T-helper 22 cell (primary cell): ENCODE results near the gene ITGA7.

Experiments
- DNase-seq: peaks from one replicate; pipeline ENCODE4 v3.0.0-alpha.2; 2020; ENCODE audit warnings: low read depth

The ITGA7 gene, protein sequence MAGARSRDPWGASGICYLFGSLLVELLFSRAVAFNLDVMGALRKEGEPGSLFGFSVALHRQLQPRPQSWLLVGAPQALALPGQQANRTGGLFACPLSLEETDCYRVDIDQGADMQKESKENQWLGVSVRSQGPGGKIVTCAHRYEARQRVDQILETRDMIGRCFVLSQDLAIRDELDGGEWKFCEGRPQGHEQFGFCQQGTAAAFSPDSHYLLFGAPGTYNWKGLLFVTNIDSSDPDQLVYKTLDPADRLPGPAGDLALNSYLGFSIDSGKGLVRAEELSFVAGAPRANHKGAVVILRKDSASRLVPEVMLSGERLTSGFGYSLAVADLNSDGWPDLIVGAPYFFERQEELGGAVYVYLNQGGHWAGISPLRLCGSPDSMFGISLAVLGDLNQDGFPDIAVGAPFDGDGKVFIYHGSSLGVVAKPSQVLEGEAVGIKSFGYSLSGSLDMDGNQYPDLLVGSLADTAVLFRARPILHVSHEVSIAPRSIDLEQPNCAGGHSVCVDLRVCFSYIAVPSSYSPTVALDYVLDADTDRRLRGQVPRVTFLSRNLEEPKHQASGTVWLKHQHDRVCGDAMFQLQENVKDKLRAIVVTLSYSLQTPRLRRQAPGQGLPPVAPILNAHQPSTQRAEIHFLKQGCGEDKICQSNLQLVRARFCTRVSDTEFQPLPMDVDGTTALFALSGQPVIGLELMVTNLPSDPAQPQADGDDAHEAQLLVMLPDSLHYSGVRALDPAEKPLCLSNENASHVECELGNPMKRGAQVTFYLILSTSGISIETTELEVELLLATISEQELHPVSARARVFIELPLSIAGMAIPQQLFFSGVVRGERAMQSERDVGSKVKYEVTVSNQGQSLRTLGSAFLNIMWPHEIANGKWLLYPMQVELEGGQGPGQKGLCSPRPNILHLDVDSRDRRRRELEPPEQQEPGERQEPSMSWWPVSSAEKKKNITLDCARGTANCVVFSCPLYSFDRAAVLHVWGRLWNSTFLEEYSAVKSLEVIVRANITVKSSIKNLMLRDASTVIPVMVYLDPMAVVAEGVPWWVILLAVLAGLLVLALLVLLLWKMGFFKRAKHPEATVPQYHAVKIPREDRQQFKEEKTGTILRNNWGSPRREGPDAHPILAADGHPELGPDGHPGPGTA

DNA sequence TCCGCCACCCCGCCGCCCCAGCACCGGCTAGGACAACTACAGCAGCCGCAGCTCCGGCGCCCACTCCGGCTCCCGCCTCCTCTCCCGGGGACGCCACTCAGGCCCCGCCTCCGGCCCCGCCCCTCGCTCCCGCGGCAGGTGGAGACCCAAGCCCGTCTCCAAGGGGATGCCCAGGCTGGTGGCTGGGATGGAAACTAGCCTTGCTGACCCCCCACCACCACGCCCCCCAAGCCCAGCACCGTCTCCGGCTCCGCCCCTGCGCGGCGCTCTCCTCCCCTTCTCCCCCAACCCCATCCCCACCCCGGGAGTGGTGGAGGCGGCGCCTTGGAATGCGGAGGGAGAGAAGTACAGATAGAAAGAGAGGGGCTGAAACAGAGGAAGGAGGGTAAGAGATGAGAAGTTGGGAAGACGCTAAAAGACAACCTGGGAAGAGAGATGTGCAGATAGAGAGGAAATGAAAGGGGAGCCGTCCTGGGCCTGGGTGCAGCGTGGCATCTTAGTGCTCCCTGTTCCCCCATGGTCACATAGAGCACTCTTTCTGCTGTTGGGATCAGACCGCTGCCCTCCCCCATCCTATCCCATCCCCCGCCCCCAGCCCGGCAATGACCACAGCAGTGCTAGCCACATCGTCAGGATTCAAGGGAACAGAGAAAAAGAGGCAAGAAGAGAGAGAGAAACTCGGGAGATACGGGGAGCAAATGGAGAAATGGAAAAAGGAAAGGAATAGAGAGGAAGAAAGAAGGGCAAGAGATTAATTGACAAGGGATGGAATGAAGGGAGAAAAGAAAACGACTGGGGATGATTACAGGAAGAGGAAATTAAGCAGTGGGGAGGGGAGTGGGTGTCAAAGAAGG lies at the start of gene ITGA7:
Gene ITGA7 (minus strand): TSS at position 64 of the 854 bp plus-strand sequence. CDS start 222 bp downstream, outside the sequence.
- peak; percentile 54 for DNase-seq

DNA sequence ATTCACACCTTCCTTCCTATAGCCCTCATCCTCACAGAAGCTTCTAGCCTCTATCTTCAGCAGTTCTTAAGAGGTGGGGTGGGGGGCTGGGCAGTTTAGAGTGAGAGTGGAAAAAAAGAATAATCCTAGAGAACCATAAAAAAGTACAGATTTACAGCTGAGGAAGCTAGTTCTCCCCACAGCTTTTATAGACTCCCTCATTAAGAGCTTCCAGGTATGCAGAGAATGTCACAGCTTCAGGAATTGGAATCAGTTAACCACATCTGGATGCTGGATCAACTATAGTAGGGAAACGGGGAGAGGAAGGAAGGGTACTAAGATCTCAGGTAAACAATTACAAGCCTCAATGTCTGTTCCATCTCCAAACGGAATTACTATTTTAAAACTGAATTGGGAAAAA lies 47.5 kb upstream of the ITGA7 start:
- no peak for DNase-seq

DNA sequence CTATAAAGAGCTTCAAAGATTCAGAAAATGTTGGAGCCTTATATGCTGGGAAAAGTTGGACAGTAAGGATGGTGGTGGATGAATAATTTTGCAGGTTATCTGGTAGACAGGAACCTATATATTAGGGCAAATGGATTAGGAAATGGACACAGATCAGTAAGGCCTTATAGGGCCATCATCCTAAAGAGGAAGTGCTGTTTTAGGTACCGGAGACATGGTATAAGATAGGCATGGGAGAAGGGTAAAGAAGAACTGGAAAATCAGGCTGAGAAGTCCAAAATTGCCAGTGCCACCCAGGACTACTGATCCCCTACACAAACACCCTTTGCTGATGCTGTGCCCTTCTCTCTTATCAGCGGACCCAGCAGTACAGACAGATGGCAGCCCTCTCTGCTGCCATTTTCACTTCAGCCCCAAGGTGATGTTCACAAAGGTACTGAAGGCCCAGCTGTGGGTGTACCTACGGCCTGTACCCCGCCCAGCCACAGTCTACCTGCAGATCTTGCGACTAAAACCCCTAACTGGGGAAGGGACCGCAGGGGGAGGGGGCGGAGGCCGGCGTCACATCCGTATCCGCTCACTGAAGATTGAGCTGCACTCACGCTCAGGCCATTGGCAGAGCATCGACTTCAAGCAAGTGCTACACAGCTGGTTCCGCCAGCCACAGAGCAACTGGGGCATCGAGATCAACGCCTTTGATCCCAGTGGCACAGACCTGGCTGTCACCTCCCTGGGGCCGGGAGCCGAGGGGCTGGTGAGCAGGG lies 40.7 kb upstream of the ITGA7 start:
- no peak for DNase-seq

DNA sequence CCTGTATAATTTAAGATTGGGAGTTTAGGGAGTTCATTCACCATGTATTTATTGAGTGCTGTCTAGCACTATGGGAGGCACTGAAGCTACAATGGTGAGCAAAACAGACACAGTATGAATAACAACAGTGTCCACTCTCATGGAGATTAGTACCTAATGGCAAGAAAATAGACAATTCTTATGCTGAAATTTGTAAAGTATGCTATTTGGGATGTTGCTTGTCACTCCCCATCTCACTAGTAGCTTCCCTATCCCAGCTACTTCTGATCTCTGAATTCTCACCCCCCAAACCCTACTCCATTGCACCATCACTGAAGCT lies 39.2 kb upstream of the ITGA7 start:
- no peak for DNase-seq

DNA sequence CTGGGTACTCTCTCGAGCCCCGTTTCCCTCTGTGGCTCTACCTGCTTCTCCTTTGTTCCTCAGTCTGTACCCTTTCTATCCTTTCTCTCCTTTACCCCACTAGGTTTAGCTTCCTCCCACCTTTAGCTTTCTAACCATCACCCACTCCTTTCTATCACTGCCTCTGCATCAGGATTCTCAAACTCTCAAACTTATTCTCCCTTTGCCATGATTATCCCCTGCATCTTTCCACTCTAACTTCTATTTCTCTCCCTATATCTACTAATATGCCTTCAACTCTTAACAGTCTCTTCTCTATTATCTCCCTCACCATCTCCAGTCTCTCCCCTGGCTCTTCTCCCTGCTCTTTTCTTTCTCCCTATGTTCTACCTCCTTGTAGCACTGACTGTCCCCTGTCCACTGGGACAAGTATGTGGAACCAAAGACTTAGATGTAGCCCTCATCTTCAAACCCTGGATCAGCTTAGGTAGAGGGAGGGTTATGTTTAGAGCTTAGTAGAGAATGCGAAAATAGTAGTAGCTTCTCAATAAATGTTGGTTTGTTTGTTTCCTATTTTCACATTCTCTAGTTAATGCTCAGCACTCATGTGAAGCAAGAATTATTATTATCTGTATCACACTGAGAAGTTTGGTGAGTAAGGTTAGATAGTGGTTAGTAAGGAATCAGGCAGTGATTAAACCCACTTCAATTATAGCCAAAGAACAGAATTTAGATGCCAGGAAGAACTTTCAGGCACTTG lies 38.6 kb upstream of the ITGA7 start:
- DNase-seq: no peak

DNA sequence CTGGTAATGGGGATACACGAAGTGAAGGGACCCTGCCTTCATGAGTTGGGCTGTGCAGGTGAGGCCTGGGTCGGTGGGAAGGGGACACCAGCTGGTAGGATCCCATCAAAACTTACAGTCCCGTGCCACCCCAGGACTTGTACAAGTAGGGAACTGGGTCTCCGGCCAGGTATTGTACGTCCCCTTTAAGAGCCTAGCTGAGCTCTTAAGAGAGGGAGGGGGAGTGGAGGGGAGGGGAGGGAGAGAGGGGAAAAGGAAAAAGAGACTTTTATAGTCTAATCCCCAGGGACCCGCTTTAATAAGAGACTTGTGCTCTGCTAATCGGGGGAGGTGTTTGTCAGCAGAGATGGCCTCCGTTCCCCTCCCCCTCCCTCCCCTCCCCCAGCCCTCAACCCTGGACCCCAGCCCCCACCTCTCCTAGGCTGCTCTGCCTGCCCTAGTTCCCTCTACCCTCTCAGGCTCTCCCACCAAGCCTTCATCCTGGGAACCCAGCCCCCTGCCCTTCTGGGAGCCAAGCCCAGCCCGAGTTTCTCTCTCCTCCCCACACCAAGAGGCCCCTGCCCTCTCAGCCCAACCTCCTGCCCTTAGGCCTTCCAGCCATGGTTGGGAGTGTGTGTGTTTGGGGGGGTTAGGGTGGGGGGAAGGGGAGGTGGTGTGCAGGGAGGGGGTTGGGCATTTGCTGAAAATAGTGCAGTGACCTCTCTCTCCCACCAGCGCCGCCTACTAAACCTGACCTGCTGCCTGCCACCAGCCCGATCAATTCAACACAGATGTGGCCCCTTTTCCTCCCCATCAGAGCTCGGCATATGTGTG lies 37.9 kb upstream of the ITGA7 start:
- no peak for DNase-seq

DNA sequence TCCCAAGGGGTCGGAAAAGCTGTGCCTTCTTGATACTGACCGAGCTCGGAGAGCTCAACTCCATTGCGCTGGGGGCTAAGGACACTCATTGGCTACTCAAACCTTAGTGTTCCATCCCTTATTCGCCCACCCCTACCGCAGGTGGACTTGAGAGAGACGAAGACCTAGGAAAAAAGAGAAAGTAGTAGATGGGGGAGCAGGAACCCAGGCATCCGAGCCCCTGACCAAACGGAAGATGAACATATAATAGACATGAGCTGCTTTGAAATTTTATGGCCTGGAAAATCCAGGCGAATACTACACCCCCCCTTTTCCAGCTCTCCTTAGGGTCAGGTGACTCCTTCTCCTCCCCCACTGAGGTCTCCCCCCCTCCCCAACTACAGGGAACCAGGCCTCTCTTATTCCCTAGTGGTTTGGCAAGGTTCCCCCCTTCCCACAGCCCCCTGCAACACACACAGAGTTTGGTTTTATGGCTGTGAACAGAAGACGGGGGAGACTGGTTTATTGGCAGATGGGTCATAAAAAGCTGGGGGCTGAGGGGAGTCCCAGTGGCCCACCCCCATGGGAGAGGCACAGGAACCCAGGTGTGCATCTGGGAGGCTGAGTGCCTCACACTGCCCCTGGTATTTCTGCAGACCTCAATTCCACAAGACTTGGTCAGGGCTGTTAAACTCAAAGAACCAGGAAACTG lies 36.8 kb upstream of the ITGA7 start:
- DNase-seq: no peak

DNA sequence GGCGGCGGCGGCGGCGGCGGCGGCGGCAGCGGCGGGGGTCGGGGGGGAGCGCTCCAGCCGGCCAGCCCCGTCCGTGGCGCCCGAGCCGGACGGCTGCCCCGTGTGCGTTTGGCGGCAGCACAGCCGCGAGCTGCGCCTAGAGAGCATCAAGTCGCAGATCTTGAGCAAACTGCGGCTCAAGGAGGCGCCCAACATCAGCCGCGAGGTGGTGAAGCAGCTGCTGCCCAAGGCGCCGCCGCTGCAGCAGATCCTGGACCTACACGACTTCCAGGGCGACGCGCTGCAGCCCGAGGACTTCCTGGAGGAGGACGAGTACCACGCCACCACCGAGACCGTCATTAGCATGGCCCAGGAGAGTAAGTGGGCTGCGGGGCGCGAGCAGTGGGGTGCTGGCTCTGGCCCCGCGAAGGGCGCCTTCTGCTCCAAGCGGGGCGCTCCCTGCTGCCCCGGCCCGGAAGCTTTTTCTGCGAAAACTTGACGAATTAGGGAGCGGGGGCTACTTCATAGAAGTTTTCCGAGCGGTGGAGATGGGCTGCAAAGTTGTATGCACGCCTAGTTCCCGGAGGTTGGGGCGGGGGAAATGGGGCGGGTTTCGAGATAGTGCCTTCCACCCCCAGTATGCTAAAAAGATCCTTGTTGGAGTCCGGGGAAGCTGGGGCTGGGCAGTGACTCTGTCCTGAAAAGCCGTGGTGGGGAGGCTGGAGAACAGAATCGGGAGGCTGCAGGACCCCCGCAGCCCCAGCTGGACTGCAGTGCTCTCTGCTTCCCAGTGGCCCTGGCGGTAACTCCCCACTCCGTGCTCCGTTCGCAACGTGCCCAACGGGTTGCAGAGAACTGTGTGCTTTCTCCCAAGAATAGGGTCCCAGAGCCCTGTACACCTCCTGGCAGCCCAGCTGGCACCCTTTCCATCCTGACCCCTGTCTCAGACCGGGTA lies 36.0 kb upstream of the ITGA7 start:
- DNase-seq: no peak

DNA sequence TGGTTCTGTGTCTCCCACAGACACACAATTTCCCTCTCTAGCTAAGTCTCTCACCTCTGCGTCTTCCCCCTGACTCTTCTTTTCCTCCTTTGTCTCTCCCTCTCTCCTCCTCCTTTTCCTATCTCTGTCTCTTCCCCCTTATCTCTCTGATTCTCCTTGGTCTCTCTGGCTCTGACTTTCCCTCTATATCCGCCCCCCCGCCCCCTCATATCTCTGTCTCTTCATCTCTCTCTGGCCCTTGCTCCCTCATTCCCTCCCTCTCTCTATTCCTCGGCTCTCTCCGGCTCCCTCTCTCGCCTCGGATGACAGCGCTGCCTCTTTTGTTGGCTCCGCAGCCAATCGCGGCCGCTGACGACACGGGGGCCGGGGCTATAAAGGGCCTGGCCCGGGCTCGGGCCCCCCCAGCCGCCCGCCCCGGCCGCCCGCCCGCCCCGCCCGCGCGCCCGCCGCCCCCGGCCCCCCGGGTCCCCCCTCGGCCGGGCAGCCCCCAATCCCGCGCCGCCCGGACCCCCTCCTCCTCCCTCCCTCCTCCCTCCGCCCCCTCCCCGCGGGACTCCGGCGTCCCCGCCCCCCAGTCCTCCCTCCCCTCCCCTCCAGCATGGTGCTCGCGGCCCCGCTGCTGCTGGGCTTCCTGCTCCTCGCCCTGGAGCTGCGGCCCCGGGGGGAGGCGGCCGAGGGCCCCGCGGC lies 35.2 kb upstream of the ITGA7 start, which contains the start of gene GDF11:
Gene GDF11 (plus strand): TSS at position 404 of the 687 bp plus-strand sequence. CDS start 195 bp downstream, at position 599.
- DNase-seq: peak; percentile 71

DNA sequence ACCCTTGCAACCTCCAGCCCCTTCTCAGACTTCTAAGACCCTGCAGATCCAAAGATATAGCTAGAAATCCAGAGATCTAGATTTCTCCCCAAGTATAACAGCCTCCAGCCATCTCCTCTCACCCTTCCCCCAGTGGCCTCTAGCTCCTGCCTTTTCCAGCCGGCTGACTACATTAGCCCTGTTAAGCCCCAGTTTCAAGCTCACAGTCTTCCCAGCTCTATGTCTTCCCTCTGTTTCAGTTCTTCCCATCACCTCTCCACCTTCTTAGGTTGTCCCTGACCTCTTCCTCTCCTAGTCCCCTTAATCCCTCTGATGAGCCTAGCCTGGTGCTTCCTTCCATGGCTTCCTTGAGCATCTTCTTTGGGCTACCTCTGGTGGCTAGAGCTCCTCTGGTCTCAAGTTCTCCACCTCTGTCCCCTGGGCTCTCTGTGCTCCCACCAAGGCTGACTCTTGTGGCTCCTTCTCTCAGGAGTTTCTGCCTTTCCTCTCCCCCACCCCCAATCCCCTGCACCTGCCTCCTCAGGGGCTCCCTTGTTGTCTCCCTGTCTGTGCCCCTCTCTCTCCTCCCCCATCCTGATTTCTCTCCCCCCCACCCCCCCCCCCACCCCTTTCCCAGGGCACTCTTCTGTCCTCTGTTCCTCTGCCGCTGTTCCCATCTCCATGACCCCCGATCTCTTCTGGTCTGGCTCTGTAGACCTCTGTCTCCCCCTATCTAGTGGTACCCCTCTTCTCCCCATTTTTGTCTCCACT lies 34.4 kb upstream of the ITGA7 start:
- DNase-seq: no peak

DNA sequence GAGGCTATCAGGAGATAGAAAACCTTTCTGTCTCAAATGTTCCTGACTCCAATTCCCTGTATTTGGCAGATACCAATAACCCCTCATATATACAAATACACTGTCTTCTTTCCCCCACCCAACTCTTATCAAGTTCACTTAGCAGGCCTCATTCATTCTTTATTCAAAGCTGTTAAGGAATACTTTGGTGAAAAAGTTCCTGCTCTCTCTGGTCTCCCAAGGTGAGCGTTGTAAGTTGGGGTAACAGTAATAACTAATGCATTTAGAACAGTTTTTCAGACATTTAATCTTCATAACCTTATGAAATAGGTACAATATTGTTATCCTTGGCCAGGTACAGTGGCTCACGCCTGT lies 31.3 kb upstream of the ITGA7 start:
- no peak for DNase-seq

DNA sequence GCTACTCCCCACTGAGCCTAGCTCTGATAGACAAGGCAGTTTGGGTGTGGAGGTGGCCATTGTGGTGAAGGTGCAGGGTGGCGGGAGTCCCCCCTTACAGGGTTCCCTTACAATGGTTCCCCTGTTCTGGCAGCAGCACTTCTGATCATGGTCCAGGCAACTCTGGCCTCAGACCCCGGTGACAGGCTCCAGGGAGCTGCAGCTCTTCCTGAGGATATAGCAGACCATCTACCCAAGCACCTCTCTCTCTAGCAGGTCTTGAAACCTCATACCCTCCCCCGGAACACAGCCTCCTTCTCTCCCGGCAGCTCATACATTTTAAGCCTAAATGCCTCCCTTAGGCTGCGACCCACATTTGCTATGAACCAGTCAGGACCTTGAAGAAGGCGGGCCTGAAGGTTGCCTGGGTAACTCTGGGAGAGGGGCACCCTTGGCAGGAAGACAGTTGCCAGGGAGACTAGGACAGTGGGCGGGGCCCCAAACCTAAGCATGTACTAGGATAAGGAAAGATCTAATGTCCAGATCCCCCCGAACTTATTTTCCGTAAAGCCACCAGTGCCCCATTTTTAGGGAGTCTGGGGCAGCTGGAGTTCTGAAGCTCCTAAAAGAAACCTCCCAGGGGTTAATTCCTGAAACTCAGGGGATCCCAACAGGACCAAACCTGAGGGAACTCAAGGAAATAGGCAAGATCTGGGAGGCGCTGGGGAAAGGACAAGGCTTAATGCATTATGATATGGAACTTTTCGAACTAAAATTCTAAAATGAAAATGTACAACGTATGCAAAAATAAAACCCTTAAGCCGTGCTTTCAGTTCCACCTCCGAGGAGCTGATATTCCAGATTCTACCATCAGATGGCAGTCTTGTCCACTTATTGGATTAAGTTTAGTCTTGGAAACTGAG lies 30.7 kb upstream of the ITGA7 start:
- peak; percentile 60 for DNase-seq

DNA sequence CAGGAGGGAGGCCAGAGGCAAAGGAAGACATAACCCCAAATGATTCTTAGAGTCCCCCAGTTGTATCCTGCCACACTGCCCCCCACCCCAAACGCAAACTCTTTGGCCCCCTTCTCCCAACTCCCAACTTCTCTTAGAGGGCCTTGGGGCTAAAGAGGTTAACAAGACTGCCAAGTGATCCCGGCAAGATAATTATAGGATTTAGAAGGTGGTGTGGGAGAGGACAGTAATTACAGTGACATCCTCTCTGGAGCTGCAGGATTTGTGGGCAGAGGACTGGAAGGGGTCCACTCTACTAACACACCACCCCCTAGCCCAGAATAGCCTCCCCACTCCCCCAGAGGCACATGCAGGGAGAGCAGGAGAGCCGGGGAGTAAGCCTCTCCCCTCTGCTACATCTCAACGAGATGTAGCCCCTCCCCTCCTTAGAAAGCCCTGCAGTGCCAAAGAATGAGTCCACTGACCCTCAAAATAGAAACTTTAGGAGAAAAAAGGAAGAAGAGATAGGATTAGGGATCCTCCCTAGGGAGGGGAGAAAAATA lies 29.9 kb upstream of the ITGA7 start:
- no peak for DNase-seq

DNA sequence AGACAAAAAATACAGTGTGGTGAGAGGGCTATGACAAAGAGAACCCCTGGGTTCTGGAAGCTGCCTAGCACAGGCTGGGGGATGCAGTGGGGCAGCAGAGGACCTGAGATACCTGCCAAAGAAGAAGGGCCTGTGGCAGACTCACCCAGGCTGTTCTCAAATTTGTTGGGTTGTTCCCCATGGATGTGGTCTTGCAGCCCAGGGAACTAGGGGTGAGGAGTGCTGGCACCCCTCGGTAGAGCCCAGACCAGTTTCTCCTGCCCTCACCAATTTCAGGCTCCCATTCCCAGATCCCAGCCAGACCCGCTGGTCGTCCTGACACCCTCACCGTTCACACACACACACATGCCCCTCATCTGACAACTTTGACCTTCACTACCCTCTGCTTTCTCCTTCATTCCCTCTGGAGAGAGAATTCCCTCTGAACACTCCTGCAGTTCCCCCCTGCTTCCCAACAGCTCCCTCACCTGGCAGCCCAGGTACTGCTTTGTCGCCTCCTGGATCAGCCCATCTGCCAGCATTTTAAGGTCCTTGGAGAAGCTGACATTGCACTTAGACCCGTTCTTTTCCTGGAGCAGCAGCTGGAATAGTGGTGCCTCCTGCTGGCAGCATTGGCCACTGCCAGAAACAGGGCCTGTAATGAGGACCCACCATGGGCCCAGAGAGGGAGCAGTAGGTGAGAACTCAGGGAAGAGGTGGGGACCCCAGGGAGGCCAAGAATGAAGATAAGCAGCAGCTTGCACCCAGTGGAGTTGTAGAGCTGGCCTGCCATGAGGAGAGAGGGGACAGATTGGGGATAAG lies 29.3 kb upstream of the ITGA7 start:
- no peak for DNase-seq
